Transverse colon (tissue), 4 donors: Measurements from ENCODE around the gene TUBA1B. TPM values are rescaled to one million over a fixed set of nuclear protein-coding genes. Genes with fewer than 3 reads are reported as not detected.
A peak's percentile ranks its signal among the peaks of the same experiment; 100 is the strongest.
"Not testable (repeated sequence)": the region's sequence is repeated elsewhere in the genome, so short reads cannot be mapped to it uniquely, and the experiment has no call there.

Source experiments
- DNase-seq: peaks from one replicate; pipeline ENCODE4 v3.0.0-alpha.2; 2019
- H3K27ac ChIP-seq, 4 donors: fragments of 200-600 bp; sonication (generic); 2 replicates each; pipeline ENCODE4 v1.5.1; 2016 to 2018; ENCODE audit warnings: inconsistent platforms in 4 of 4
- H3K27me3 ChIP-seq: fragments of 200-600 bp; sonication (generic); 2 replicates; pipeline ENCODE4 v1.5.1; 2017; ENCODE audit warnings: inconsistent platforms
- H3K36me3 ChIP-seq, 4 donors: fragments of 200-600 bp; sonication (generic); 2 replicates each; pipeline ENCODE4 v1.5.1; 2017 to 2019; ENCODE audit warnings: inconsistent platforms in 4 of 4
- H3K4me1 ChIP-seq, 4 donors: fragments of 200-600 bp; sonication (generic); 2 replicates each; pipeline ENCODE4 v1.5.1; 2017 to 2020; ENCODE audit warnings: inconsistent platforms in 4 of 4
- H3K4me3 ChIP-seq, 4 donors: fragments of 200-600 bp; sonication (generic); 1 replicate in 1 of 4; 2 replicates in 3 of 4; pipeline versions ENCODE4 v1.5.1 to v1.6.1; 2017 to 2019; ENCODE audit warnings: inconsistent platforms in 4 of 4
- H3K9me3 ChIP-seq, 2 donors: fragments of 200-600 bp; sonication (generic); 2 replicates each; pipeline ENCODE4 v1.5.1; 2017 to 2019; ENCODE audit warnings: inconsistent platforms in 2 of 2
- CTCF ChIP-seq, 5 experiments: fragments of 200-600 bp in 3 of 5; fragments of 450-650 bp in 2 of 5; sonication (generic) in 3 of 5; IDR thresholded peaks; 1 replicate in 2 of 5; 2 replicates in 3 of 5; pipeline ENCODE4 v1.5.1; 2016 to 2017; ENCODE audit warnings: antibody characterized with exemption in 5 of 5, inconsistent platforms in 3 of 5, mild to moderate bottlenecking in 2 of 5, moderate library complexity in 1 of 5
- EP300 ChIP-seq: sonication (generic); formaldehyde crosslinking; IDR thresholded peaks from one replicate; pipeline ENCODE4 v1.6.1; 2017; ENCODE audit warnings: antibody characterized with exemption, low read depth
- POLR2A ChIP-seq: fragments of 450-650 bp; IDR thresholded peaks from one replicate; pipeline ENCODE4 v1.6.1; 2016; ENCODE audit warnings: antibody characterized with exemption, mild to moderate bottlenecking, moderate library complexity
- POLR2AphosphoS5 ChIP-seq, 3 donors: sonication (generic); formaldehyde crosslinking; IDR thresholded peaks; one replicate each; pipeline ENCODE4 v1.6.1; 2016; ENCODE audit warnings: antibody characterized with exemption in 3 of 3
- WGBS, 2 donors: methylation state at CpG; one replicate each; pipeline ENCODE4 v1.1.5; 2018; ENCODE audit warnings: low coverage in 1 of 2; 5-methylcytosine and 5-hydroxymethylcytosine counted together
- in situ Hi-C, 4 donors: fragments of 200-750 bp; cut with MboI; loops; one replicate each; pipeline versions ENCODE4 v1.15.0 to v1.15.1; 2017; ENCODE audit warnings: low sequenced_read_pairs in 3 of 4, low pct_ligation_motif_present in 1 of 4, low pct_unique_long_range_greater_than_20kb in 1 of 4
- intact Hi-C: fragments of 100-400 bp; cut with DNase I; formaldehyde crosslinking; loops from one replicate; pipeline ENCODE4 v1.15.1; 2023; ENCODE audit warnings: low total_unique reads
- total RNA-seq, 4 donors: library from RNA; depleted of rRNA; stranded (reverse); fragments of >200 nt; gene quantifications; one replicate each; pipeline ENCODE4 v1.1.0, GENCODE V29; 2016

Gene TUBA1B
- total RNA-seq, 4 donors from 2014 or later = 219 to 390 (median 319) TPM

- TF ChIP-seq POLR2AphosphoS5 (IDR thresholded peaks at IDR 0.05) = no peak
- no peak for TF ChIP-seq CTCF (IDR thresholded peaks at IDR 0.05)
- no peak for TF ChIP-seq EP300
- no peak for TF ChIP-seq POLR2A
- in situ Hi-C loops (no loop called here), intact Hi-C loops (loop anchor here (1.0 to 5.0 kb wide), 2 partner anchors 55 to 102 kb away; partner anchors contain the start of gene TUBA1A)
- Histone ChIP-seq H3K4me3 (peak overlapping the region; percentile 28 to 94 (median 87)), H3K36me3 (peaks cover 0 to 18% (median 5%) of the 10 kb centered on the region in 4 donors), H3K4me1 (peaks cover 11 to 33% (median 19%) of the 10 kb centered on the region in 4 donors), H3K9me3 (no peaks in the 10 kb centered on the region), H3K27me3 (no peaks in the 10 kb centered on the region), H3K27ac (peak overlapping the region; percentile 98 to 100 (median 100))
- peak; percentile 26 for DNase-seq
- 3 to 7% methylated on average over 7 to 9 of the region's 9 CpGs for WGBS, 2 donors
These were observed 783 bp upstream of the TUBA1B start for GRCh38 chr12:49131894-49132461.

GRCh38 chr12:49130151-49131050, 794 bp downstream of the TUBA1B start:
- WGBS, 2 donors = 0 to 1% methylated on average over 3 to 50 of the region's 66 CpGs
- peaks cover 11 to 33% (median 19%) of the 10 kb centered on the region in 4 donors for H3K4me1 ChIP-seq
- DNase-seq = peak; percentile 96
- H3K27ac ChIP-seq = peak overlapping the region; percentile 98 to 100 (median 100)
- in situ Hi-C loops (no loop called here), intact Hi-C loops (loop anchor here (1.0 to 5.0 kb wide), 2 partner anchors 57 to 104 kb away; partner anchors contain the start of gene TUBA1A)
- peak overlapping the region; percentile 79 to 94 (median 87) for H3K4me3 ChIP-seq
- no peaks in the 10 kb centered on the region for H3K9me3 ChIP-seq
- peaks cover 0 to 18% (median 5%) of the 10 kb centered on the region in 4 donors for H3K36me3 ChIP-seq
- no peaks in the 10 kb centered on the region for H3K27me3 ChIP-seq
- TF ChIP-seq POLR2AphosphoS5 (IDR thresholded peaks at IDR 0.05) (peak in 2 of 3 donors; percentile 73 to 90), CTCF (IDR thresholded peaks at IDR 0.05) (peak; percentile 81 to 96 (median 93)), POLR2A (peak; percentile 87), EP300 (no peak)

GRCh38 chr12:49129332-49130150, 1.7 kb downstream of the TUBA1B start:
- Histone ChIP-seq H3K27ac (peak overlapping the region; percentile 98 to 100 (median 100)), H3K27me3 (no peaks in the 10 kb centered on the region), H3K36me3 (peaks cover 0 to 18% (median 5%) of the 10 kb centered on the region in 4 donors), H3K4me1 (peaks cover 11 to 33% (median 19%) of the 10 kb centered on the region in 4 donors), H3K4me3 (peak overlapping the region in 3 of 4 donors; percentile 84 to 94 (median 90)), H3K9me3 (no peaks in the 10 kb centered on the region)
- no peak for DNase-seq
- WGBS, 2 donors = 13 to 43% methylated on average over 6 to 18 of the region's 18 CpGs
- in situ Hi-C loops = loop anchor here in 1 of 4 donors (10.0 kb wide), 1 partner anchor 65 kb away; the partner anchor contains the start of genes KMT2D and RHEBL1
- no peak for TF ChIP-seq CTCF (IDR thresholded peaks at IDR 0.05)
- TF ChIP-seq POLR2A = no peak
- no peak for TF ChIP-seq POLR2AphosphoS5 (IDR thresholded peaks at IDR 0.05)
- TF ChIP-seq EP300 = no peak
- intact Hi-C loops = loop anchor here (5.0 to 10.0 kb wide), 2 partner anchors 58 to 65 kb away; partner anchors contain the start of genes KMT2D, RHEBL1 and TUBA1A

GRCh38 chr12:49127971-49128370, 3.2 kb downstream of the TUBA1B start:
- in situ Hi-C loops = loop anchor here in 1 of 4 donors (10.0 kb wide), 1 partner anchor 63 kb away; the partner anchor contains the start of genes KMT2D and RHEBL1
- not testable (repeated sequence) for H3K27ac ChIP-seq, H3K4me3 ChIP-seq, H3K9me3 ChIP-seq, H3K27me3 ChIP-seq, DNase-seq
- intact Hi-C loops = loop anchor here (10.0 kb wide), 1 partner anchor 63 kb away; the partner anchor contains the start of genes KMT2D and RHEBL1
- peaks cover 11 to 26% (median 19%) of the 10 kb centered on the region in 4 donors for H3K4me1 ChIP-seq
- H3K36me3 ChIP-seq = peaks cover 0 to 18% (median 5%) of the 10 kb centered on the region in 4 donors
- WGBS, 2 donors = 78% methylated on average over 2 of the region's 8 CpGs; no CpG with 5 or more reads in 1 of the 2 donors
